ENCODE results near the gene CHADL. TPM values are rescaled to one million over a fixed set of nuclear protein-coding genes. Genes with fewer than 3 reads are reported as not detected.

CHADL gene
- total and polyA plus RNA-seq, 2 of the 8 experiments (the other 6 are each of a cell fraction or from before 2014, with no cell fraction given), result 0.78 to 1.4 TPM

DNA sequence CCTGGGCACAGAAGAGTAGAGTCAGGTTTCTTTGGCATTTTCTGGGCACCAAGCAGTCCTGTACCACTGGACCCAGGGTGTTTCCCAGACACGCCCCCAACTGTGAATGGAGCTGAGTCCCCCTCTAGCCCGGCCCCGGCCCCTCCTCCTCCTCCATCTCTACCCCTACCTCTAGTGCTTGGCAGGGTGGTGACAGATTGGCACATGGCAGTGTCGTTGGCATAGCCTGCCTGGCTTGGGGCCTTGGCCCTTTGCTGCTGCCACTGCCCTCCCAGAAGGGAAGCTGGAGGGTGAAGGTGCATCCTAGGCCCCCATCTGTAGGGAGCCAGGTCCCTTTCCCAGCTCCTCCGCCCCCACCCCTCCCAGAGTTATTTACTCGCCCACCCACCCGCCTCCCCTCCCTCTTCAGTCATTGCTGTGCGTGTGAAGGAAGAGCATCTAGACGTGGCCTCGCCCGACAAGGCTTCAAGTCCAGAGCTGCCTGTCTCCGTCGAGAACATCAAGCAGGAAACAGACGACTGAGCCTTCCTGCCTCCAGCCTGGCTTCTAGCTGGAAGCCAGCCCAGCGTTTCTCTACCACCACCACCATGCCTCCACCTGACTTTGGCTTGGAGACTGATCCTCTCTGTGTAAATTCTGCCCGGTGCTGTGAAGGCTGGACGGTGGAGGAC lies 10.9 kb downstream of the CHADL start (continued):
- TF ChIP-seq, protein P1, sequence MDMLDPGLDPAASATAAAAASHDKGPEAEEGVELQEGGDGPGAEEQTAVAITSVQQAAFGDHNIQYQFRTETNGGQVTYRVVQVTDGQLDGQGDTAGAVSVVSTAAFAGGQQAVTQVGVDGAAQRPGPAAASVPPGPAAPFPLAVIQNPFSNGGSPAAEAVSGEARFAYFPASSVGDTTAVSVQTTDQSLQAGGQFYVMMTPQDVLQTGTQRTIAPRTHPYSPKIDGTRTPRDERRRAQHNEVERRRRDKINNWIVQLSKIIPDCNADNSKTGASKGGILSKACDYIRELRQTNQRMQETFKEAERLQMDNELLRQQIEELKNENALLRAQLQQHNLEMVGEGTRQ (IDR thresholded peaks at IDR 0.05; ENCODE audit: low read length), result no peak
